Skin of body (tissue), 2 donors: ENCODE data around the gene BEND6. TPM values are rescaled to one million over a fixed set of nuclear protein-coding genes. Genes with fewer than 3 reads are reported as not detected.
"Not testable (repeated sequence)": the region's sequence is repeated elsewhere in the genome, so short reads cannot be mapped to it uniquely, and the experiment has no call there.

Experiments used
- DNase-seq: peaks from one replicate; lab custom pipeline; 2025; lab: John Stamatoyannopoulos, UW
- total RNA-seq: library from RNA; depleted of rRNA; stranded (reverse); fragments of >200 nt; gene quantifications from one replicate; pipeline ENCODE4 v1.2.3, GENCODE V29; 2014

The BEND6 gene
- total RNA-seq, 1 donor from 2014 or later = 5.6 TPM

DNA sequence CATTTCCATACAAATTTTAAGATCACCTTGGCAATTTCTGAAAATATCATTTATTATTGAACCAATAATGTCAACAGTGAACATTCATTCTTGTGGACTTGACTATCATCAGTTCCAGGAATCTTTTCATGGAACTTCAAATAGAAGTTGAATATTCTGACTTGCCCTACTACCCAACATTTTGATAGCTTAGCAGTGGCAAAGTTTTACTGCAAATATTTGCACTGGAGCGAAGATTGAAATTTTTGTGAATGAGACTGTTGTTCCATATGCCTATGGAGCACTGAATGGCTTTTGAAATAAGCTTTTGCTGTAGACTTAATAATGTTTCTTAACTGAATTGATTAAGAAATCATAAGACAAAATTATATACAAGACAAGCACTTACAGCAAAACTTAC lies 23.6 kb downstream of the BEND6 start:
- DNase-seq = no peak

DNA sequence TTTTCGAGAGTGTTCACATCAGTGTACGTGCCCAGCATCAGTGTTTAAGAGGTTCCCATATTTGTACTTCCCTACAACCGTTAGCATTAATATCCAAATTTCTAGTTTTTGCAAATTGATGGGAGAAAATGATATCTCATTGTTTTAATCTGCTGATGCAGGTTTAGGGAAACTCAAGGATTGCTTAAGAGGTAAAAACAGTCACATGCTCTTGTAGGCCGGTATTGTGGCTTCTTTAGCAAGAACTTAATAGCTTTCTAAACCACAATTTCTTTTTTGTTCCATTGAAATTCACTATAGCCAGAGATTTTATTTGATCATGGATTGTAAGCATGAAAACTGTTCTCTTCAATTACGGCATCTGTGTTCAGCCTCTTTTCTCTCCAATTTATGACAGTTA lies 29.5 kb downstream of the BEND6 start:
- no peak for DNase-seq

DNA sequence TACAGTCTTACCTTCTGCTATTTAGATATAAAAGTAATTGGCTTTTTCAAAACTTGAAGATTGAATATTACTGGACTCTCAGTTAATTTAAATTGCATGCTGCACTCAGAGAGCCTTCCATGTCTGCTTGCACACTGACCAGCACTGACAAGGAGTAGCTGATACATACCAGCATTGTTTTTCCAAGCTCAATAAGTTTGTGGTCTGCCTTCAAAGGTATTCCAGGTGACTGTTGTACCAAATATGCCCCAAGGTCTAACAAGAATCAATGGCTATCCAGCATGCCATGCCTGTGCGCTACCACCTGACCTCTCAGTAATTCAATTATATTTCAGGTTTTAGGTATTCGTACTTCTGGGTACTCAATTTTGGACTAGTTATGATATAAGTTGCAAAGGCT lies 30.0 kb downstream of the BEND6 start:
- DNase-seq = no peak

DNA sequence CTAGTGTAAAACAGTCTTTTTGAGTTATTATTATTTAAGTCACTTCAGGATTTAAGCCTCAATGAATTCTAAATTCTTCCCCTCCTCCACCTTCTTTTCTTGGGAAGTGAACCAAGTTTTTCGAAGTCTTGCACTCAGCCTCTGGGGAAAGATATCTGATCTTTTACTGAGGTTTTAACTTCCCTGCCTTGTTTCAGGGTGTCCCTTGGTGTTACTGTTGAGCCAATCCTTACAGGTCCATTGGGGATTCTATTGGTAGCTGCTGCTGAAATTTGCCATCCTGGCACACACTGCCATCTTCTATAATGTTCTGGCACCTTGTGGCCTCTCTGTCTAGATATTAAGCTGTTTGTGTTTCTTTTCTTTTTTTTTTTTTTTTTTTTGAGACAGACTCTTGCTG lies 31.7 kb downstream of the BEND6 start:
- no peak for DNase-seq

DNA sequence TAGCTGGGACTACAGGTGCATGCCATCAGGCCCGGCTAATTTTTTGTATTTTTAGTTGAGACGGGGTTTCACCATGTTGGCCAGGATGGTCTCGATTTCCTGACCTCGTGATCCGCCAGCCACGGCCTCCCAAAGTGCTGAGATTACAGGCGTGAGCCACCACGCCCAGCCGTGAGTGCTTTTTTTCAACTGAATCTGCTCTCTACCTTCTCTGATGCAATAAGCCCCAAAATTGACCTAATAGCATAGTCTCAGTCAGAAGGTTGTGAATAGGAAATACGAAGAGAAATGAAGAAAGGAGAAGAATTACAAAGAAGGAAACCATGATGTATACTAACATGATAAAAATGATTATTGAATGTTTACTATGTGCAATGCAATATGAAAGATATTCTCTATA lies 33.2 kb downstream of the BEND6 start:
- DNase-seq = no peak

DNA sequence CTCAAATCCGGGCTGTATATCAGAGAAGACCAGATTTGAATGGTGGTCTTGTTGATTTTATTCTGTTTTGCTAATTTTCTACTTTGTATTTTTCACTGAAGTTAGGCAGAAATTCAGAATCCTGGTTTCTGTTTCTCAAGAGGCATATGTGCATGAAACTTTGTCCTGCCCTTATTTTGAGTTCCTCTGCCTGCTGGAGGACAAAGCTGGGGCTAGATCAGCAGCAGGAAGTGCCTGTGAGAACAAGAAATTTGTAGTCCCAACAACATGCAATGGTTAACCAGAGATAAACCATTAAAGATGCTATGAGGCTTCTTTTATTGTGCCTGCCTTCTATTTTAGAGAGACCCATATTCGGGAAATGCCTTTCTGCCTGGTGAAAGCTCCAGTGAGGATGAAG lies 37.1 kb downstream of the BEND6 start:
- no peak for DNase-seq

DNA sequence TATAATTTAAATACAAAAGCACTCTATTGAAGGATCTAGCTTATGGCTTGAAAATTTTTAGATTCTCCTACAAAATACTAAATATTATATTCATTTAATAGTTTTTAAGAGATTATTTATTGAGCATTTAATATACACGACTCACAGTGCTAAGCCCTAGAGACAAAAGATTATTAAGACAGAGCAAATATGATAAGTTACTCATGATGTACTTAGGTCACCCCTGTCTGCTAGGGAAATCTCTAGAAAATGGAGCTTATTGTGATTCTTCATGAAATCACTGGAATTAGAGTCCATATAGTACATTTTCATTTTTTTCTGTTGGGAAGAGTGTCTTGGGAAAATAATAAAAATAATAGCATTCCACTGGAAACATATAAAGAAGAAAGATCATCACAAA lies 37.8 kb downstream of the BEND6 start:
- DNase-seq = no peak

DNA sequence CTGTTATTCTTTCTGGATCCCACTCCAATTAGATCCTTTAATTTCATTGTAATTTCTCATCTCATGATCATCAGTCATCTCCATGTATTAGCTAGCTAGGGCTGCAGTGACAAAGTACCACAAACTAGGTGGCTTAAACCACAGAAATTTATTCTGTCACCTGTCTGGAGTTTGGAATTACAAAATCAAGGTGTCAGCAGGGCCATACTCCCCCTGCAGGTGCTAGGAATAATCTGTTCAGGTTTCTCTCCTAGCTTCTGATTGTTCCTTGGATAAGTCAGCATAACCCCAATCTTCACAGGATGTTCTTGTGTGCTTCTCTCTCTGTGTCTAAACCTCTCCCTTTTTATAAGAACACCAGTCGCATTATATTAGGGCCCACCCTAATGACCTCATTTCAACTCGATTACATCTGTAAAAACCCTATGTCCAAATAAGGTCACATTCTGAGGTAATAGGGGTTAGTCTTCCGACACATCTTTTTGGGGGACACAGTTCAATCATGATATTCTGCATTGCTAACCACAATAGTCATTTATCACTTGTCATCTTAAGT lies 40.5 kb downstream of the BEND6 start:
- DNase-seq = no peak

DNA sequence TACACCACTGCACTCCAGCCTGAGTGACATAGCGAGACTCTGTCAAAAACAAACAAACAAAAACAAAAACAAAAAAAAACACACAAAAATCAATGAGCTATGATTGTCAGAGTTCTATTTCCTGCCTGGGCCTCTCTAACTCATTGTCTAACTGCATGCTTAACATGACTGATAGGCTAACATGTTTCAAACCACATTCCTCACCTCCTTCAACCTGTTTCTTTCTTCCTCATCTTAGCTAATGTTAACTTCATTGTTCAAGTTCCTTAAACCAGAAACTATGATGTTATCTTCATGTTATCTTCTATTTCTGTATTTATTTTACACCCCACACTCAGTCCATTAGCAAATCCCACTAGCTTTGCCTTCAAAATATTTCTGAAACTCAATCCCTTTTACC lies 41.5 kb downstream of the BEND6 start:
- DNase-seq = no peak

DNA sequence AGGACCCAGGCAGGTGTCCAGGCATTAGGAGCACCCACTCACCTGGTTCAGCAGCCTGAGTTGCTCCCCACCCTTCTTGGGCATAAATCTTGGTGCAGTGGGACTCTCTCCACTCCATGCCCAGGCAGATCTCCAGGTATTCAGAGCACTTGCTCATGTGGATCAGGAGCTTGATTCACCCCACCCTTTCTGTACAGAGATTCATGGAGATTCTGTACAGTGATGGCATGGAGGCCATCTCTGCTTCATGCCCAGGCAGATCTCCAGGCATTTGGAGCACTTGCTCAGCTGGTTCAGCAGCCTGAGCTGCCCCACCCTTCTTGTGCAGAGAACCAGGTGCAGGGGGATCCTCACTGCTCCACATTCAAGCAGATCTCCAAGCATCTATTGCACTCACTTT lies 44.1 kb downstream of the BEND6 start:
- DNase-seq = no peak

DNA sequence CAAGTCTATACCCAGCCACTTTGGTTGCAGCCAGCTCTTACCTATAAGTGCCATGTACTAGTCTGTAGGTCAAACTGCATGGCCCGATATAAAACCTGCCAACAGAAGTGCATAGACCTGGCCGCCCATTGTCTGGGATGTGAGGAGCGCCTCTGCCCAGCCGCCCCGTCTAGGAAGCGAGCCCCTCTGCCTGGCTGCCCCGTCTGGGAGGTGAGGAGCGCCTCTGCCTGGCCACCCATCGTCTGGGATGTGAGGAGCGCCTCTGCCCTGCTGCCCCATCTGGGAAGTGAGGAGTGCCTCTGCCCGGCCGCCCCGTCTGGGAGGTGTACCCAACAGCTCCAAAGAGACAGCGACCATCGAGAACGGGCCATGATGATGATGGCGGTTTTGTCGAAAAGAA lies 44.8 kb downstream of the BEND6 start:
- DNase-seq = not testable (repeated sequence)

DNA sequence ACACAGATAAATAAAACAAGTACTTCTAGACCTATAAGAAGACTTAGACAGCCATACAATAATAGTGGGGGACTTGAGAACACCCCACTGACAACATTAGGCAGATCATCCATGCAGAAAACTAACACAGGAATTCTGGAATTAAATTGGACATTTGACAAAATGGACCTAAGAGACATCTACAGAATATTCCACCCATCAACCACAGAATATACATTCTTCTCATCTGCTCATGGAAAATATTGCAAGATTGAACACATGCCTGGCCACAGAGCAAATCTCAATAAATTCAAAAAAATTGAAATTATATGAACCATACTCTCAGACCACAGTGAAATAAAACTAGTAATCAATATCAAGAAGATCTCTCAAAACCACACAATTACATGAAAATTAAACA lies 47.3 kb downstream of the BEND6 start:
- DNase-seq = no peak

DNA sequence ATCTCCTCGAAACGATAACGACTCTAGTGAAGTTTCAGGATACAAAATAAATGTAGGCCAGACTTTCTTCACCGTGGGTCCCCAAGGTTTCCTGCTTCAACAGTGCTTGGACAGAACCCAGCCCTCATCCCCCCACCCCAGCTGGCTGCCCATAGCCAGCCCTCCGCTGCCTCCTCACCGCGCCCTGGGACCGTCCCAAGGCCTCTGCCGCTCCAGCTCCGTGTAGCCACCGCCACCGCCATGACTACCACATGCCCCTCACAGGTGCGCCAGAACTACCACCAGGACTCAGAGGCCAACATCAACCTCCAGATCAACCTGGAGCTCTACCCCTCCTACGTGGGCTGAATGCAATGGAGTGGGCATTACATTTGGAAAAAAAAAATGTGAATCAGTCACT lies 49.4 kb downstream of the BEND6 start:
- DNase-seq = no peak

DNA sequence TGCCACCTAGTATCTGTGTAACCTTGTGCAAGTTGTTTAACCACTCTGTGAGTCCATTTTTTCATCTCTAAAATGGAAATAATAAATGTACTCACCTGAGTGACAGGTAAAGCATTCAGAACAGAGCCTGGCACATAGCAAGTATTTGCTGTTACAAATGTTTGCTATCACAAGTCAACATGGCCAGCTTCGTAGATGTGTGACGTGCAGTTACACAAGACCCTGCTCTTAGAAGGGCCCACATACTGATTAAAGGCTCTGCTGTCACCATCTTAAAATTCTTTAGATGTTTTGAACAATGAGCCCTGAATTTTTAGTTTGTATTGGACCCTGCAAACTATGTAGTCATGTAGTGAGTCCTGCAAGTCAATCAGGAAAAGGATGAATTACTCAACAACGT lies 51.2 kb downstream of the BEND6 start:
- no peak for DNase-seq

DNA sequence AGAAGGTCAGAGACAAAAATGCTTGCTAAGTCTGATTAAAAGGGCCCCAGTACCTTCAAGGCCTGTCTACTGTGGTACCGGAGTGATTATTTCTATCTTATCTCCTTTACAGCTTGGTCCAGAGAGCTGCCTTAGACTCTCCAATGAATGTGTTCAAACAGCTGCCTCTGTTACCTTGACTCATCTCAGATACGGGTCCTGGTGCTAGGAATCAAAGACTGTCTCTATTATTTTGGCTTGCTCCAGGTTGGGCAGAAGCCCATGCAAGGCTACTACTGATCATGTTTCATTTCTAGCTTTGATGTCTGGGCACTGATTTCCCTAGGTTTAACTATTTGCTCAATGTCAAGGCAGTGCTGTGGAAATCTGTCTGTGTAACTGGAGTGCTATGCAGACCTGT lies 53.2 kb downstream of the BEND6 start:
- DNase-seq = not testable (repeated sequence)

DNA sequence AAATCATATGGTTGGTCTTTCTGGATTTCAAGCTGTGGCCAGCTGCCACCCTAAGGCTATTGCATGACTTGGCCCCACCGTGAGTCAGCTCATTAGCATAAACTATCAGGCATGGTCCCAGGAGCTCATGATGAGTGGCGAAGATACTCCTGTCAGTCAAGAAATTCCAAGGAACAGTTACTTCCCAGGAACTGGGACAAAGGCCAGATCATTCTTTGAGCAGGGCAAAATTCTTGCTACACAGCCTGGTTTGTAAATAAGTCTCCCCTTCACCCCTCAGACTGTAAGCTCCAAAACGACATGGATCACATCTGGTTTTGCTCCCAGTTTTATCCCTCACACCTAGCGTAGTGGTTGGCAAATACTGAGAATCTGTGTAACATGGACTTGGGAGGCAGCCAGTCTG lies 58.6 kb downstream of the BEND6 start:
- DNase-seq = no peak

DNA sequence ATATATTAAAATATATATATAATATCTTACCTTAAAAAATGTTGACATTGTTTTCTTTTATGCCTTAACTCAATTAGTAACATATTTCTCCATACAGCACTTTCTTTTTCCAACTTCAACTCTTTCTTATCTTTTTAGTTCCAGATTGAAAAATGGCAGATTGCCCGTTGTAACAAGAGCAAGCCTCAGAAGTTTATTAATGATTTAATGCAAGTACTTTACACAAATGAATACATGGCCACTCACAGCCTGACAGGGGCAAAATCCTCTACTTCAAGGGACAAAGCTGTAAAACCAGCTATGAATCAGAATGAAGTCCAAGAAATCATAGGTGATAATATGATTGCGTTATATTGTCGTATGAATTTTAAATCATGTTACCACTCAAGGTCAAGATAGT lies 62.2 kb downstream of the BEND6 start:
- DNase-seq = no peak

DNA sequence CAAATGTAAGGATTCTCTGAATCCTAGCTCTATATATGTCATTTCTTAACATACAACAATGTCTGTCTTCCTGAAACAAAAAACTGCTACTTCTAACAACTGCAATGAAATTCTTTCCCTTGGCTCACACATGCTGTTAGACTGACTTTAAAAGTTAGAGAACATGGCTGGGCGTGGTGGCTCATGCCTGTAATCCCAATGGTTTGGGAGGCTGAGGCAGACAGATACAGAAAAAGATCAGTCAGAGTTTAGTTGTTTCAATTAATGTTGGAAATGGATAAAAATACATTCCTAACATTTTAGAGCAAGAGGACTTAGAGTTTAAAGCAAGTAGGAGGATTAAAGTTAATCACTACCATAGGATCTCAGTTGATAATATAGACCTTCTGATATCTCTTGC lies 62.9 kb downstream of the BEND6 start:
- no peak for DNase-seq

DNA sequence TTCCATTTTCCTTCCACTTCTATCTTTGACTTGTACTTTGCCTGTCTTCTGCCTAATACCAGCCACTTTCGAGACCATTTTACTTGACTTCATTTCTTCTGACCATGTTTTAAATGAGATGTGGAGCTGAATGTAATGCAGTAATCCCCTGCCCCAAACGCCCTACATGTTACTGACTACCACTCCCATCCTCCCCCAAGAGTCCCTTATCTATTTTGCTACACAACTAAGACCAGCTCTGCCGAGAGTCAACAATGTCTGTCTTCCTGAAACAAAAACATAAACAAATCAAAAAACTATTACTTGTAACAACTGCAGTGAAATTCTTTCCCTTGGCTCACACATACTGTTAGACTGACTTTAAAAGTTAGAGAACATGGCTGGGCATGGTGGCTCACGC lies 64.5 kb downstream of the BEND6 start:
- no peak for DNase-seq

DNA sequence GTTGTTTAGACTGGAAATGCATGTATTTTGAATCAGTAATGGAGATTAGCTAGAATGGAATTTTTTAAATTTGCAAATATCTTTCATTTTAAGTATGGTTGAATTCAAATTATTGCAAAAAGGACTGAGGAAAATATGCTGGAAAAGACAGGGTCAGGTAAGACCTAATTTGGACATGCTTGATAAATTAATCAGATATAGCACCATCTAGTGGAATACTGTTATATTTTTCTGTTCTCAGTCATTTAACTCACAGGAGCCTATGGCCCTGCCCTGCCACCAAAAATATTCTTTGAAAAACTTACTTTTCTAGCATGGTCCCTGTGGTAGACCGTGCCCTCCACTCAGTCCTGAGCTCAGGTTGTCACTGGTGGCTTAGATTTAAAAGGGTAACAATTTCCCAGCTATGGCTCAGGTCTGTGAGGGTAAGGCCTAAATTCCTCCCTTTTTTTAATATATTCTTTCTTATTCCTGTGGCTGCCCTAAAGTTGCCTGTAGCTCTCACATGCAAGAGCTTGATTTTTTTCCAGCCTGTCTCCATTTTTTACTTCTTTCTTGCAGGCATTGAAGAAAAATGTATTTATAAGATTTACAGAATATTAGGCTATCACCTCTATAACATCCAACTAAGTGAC lies 66.3 kb downstream of the BEND6 start:
- DNase-seq = peak; percentile 2

DNA sequence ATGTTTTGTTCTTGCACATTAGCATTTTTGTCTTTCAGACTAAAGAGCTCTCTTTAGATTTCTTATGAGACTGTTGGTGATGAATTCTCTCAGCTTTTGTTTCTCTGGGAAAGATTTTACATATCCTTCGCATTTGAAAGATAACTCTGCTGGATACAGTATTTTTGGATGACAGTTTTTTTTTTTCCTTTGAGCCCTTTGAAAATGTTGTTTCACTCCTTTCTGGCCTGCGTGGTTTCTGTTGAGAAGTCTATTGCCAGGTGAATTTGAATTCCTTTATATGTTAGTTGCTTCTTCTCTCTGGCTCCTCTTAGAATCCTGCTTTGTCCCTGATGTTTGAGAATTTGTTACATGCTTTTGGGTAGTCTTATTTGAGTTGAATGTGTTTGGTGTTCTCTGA lies 69.4 kb downstream of the BEND6 start:
- DNase-seq = no peak

DNA sequence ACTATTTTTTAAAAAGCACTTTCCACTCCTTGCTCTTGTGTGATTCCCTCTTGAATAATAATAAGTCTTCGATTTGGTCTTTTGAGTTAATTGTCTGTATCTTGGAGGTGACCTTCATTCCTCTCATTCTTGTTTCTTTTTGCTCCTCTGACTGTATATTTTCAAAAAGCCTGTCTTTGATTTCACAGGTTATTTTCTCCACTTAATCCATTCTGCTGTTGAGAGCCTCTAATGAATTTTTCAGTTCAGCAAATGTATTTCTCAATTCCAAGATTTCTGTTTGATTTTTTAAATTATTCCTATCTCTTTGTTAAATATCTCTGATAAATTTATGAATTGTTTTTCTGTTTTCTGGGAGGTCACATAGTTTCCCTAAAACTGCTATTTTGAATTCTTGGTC lies 69.9 kb downstream of the BEND6 start:
- DNase-seq = no peak

DNA sequence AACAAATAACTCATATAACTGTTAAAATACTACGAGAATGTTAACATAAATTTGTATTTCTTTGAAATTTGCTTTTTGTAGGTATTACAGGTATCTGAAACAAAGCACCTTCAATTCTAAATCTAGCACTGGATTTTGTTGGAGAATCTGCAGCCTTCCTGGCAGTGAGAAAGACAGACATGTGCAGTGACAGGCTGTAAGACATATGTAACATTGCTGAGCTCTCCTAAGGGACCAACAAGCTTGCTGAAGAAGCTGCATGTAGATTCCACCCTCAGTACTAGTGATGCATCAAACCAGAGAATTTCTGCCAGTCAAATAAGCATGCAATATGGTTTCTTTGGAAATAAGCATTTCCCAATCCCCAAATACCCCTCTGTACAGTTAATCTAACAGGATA lies 71.1 kb downstream of the BEND6 start:
- DNase-seq = no peak

DNA sequence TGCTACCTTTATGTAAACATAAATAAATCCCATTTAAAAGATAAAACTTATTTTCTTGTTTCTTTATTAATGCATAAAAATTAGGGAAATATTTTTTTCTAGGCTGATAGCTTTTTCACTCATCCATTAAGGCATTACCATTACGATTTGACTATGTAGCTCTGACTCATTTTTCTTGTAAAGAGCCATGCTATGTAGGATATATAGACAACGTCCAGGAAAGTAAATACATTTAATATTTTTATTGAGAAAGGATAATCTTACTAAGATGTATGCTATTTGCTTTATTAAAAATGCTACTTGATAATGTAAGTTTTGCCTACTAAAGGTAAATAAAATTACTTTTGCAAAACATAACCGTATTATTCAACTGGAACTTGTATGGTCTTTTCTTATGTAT lies 72.4 kb downstream of the BEND6 start:
- DNase-seq = no peak
